Measurements from ENCODE around the gene LRRC14B. TPM values are rescaled to one million over a fixed set of nuclear protein-coding genes. Genes with fewer than 3 reads are reported as not detected.
"Not testable (repeated sequence)": the region's sequence is repeated elsewhere in the genome, so short reads cannot be mapped to it uniquely, and the experiment has no call there.

Gene LRRC14B
- total RNA-seq, 1 donor from 2014 or later = not detected

DNA sequence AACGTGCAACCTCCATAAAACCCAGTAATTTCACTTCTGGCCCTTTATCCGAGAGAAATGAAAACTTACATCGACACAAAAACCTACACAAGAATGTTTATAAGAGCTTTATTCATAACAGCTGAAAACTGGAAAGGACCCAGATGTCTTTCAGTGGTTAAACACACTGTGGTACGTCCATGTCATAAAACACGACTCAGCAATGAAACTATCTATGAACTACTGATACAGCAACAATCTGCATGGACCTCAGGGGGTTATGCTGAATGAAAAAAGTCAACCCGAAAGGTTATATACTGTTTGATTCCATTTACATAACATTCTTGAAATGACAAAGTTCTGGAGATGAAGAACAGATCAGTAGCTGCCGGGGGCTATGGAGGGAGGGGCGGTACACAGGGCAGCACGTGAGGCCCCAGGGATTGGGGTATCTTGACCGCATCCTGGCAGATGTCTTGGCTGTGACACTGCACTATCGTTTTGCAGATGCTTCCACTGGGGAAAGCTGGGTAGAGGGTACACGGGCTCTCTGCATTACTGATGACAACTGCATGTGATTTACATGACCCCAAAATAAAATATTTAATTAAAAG lies 22.6 kb downstream of the LRRC14B start:
- no peak for TF ChIP-seq CTCF (IDR thresholded peaks at IDR 0.05; ENCODE audit: insufficient read depth, low read length, severe bottlenecking)
- no peaks in the 10 kb centered on the region for H3K27me3 ChIP-seq (ENCODE audit: control insufficient read depth, insufficient read depth, low read length)
- H3K36me3 ChIP-seq (ENCODE audit: control insufficient read depth, insufficient read depth, low read length) = no peaks in the 10 kb centered on the region
- DNase-seq (ENCODE audit: low read depth) = no peak
- no peak overlapping the region for H3K4me3 ChIP-seq (ENCODE audit: low read depth, low read length)
- FAIRE-seq = no peak

DNA sequence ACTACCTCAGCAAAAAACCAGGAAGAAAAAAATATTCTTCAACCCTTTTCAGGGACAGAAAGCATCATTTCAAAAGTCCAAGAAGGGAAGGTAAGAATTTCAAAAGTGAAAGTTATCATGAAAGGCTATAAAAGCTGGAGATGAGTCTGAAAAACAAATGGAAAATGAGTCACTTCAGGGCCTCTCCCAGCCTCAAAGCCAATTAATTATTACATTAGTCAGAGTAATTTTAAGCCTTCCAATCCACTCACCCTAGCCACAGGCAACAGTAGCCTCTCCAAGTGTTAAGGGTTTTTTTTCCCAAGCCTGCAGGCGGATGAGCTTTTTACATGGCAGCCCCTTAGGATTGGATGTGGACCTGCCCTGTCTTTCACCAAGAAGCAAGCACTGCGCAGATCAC lies 24.0 kb downstream of the LRRC14B start:
- H3K36me3 ChIP-seq (ENCODE audit: control insufficient read depth, insufficient read depth, low read length); FAIRE-seq; H3K4me3 ChIP-seq (ENCODE audit: low read depth, low read length); H3K27me3 ChIP-seq (ENCODE audit: control insufficient read depth, insufficient read depth, low read length): not testable (repeated sequence)
- DNase-seq (ENCODE audit: low read depth) = peak; percentile 25

- not testable (repeated sequence) for H3K27me3 ChIP-seq (ENCODE audit: control insufficient read depth, insufficient read depth, low read length); DNase-seq (ENCODE audit: low read depth); FAIRE-seq
Observed at GRCh38 chr5:216076-216475, 24.8 kb downstream of the LRRC14B start.

GRCh38 chr5:217494-218456 lies 26.5 kb downstream of the LRRC14B start, which contains the start of the genes CCDC127 and SDHA:
TSS of gene CCDC127 (minus strand) at chr5:218153. CDS start at chr5:216849, 1,304 bp downstream.
TSS of gene SDHA (plus strand) at chr5:218320. CDS start at chr5:218356, 36 bp downstream.
- DNase-seq (ENCODE audit: low read depth) = peak; percentile 76
- peak; percentile 34 for TF ChIP-seq CTCF (IDR thresholded peaks at IDR 0.05; ENCODE audit: insufficient read depth, low read length, severe bottlenecking)
- FAIRE-seq; H3K36me3 ChIP-seq (ENCODE audit: control insufficient read depth, insufficient read depth, low read length); H3K27me3 ChIP-seq (ENCODE audit: control insufficient read depth, insufficient read depth, low read length): not testable (repeated sequence)
- peak within 1 kb of the TSS; percentile 75 for H3K4me3 ChIP-seq (ENCODE audit: low read depth, low read length)

More at GRCh38 chr5:216076-216475, 24.8 kb downstream of the LRRC14B start:
- H3K4me3 ChIP-seq (ENCODE audit: low read depth, low read length); H3K36me3 ChIP-seq (ENCODE audit: control insufficient read depth, insufficient read depth, low read length): not testable (repeated sequence)

DNA sequence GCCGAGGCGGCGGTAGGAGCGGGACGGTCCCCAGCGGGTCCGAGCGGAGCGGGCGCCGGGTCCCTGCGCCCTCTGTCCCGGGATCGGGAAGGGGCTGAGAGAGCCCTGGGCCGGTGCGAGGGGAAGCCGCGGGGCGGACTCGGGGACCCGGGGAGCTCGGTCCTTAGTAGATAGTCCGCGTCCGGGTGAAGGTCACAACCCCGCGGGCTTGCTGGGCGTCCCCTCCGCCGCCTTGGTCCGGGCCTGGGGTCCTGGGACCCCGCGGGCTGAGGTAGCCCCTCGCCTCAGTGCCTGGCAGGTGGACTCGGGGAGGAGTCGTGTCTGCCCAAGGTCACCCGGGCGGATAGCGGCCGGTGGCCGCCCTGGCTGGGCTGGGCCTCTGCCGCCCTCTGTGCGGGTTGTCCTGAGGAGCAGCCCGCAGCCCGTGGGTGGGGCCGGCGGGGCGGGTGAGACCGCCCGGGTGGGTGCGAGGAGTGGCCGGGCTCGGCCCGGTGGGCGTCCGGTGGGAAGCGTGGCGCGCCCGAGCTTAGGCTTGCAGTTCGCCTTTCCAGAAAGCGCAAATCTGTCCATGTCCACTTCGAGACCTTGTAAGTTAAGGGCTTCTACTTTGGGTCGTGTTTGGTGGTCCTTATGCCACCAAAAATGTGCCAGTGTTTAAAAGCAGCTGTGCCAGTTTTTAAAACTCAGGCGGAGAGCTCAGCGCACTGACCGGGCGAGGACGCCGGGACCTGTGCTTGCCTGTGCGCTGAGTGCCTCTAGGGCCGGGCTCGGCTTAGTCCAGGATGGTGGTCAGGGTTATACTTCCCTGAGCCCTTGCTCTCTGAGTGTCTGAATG lies 27.4 kb downstream of the LRRC14B start:
- FAIRE-seq (no peak), DNase-seq (ENCODE audit: low read depth) (peak; percentile 28)
- no peaks in the 10 kb centered on the region for H3K27me3 ChIP-seq (ENCODE audit: control insufficient read depth, insufficient read depth, low read length)
- H3K36me3 ChIP-seq (ENCODE audit: control insufficient read depth, insufficient read depth, low read length) = no peaks in the 10 kb centered on the region
- peak overlapping the region; percentile 75 for H3K4me3 ChIP-seq (ENCODE audit: low read depth, low read length)
- TF ChIP-seq CTCF (IDR thresholded peaks at IDR 0.05; ENCODE audit: insufficient read depth, low read length, severe bottlenecking) = no peak

GRCh38 chr5:219460-219863 lies 28.2 kb downstream of the LRRC14B start:
- no peaks in the 10 kb centered on the region for H3K27me3 ChIP-seq (ENCODE audit: control insufficient read depth, insufficient read depth, low read length)
- peaks cover 2% of the 10 kb centered on the region for H3K36me3 ChIP-seq (ENCODE audit: control insufficient read depth, insufficient read depth, low read length)
- H3K4me3 ChIP-seq (ENCODE audit: low read depth, low read length) = peak overlapping the region; percentile 75
- DNase-seq (ENCODE audit: low read depth) (peak; percentile 47), FAIRE-seq (no peak)
- no peak for TF ChIP-seq CTCF (IDR thresholded peaks at IDR 0.05; ENCODE audit: insufficient read depth, low read length, severe bottlenecking)

All from bronchial epithelial cell (primary cell).